ENCODE measurements around the gene ZNF555. TPM values are rescaled to one million over a fixed set of nuclear protein-coding genes. Genes with fewer than 3 reads are reported as not detected.

The ZNF555 gene
- total RNA-seq, 1 experiment from 2014 or later: 3.4 TPM

Other genes starting within 250 kb of the ZNF555 start
- 0.23 and 0.33 TPM in 2 replicates for gene GNG7, start 138.8 kb upstream of the ZNF555 start, total RNA-seq (2014; rRNA removed; shearing (Covaris generic))
- gene DIRAS1, start 120.1 kb upstream of the ZNF555 start, total RNA-seq (2014; rRNA removed; shearing (Covaris generic)): 0.63 and 1.5 TPM in 2 replicates
- 41.4 and 49.7 TPM in 2 replicates for gene SLC39A3, start 101.5 kb upstream of the ZNF555 start, total RNA-seq (2014; rRNA removed; shearing (Covaris generic))
- 81.5 and 91.2 TPM in 2 replicates for gene SGTA, start 58.2 kb upstream of the ZNF555 start, total RNA-seq (2014; rRNA removed; shearing (Covaris generic))
- 240 and 251 TPM in 2 replicates for gene THOP1, start 56.0 kb upstream of the ZNF555 start, total RNA-seq (2014; rRNA removed; shearing (Covaris generic))
- gene ZNF554, start 21.6 kb upstream of the ZNF555 start, total RNA-seq (2014; rRNA removed; shearing (Covaris generic)): 1.7 and 1.9 TPM in 2 replicates
- gene ZNF556, start 25.9 kb downstream of the ZNF555 start, total RNA-seq (2014; rRNA removed; shearing (Covaris generic)): under 0.01 and 0.09 TPM in 2 replicates
- 5.0 TPM in 2 replicates for gene ZNF57, start 59.5 kb downstream of the ZNF555 start, total RNA-seq (2014; rRNA removed; shearing (Covaris generic))
- gene ZNF77, start 103.5 kb downstream of the ZNF555 start, total RNA-seq (2014; rRNA removed; shearing (Covaris generic)): 2.5 and 5.0 TPM in 2 replicates
- 0.69 and 12.3 TPM in 2 replicates for gene TLE6, start 136.1 kb downstream of the ZNF555 start, total RNA-seq (2014; rRNA removed; shearing (Covaris generic))
- 0.03 and 1.5 TPM in 2 replicates for gene TLE2, start 187.8 kb downstream of the ZNF555 start, total RNA-seq (2014; rRNA removed; shearing (Covaris generic))
- 147 and 186 TPM in 2 replicates for gene TLE5, start 221.0 kb downstream of the ZNF555 start, total RNA-seq (2014; rRNA removed; shearing (Covaris generic))